KOPT-K1 (cell line): ENCODE data around the gene LAMC2.

ENCODE experiments used
- H3K27ac ChIP-seq: fragments of 200-600 bp; sonication (generic); 2 replicates; pipeline ENCODE4 v1.5.1; 2016; ENCODE audit warnings: antibody characterized with exemption, mild to moderate bottlenecking, low read depth, low read length; ENCODE audit not compliant: poor library complexity, severe bottlenecking
- H3K36me3 ChIP-seq: fragments of 200-600 bp; sonication (generic); 2 replicates; pipeline ENCODE4 v1.5.1; 2017; ENCODE audit warnings: antibody characterized with exemption, mild to moderate bottlenecking, low read length, moderate library complexity; ENCODE audit not compliant: insufficient read depth
- H3K9me3 ChIP-seq: fragments of 200-600 bp; sonication (generic); 2 replicates; pipeline ENCODE4 v1.5.1; 2017; ENCODE audit warnings: antibody characterized with exemption, low read length, mild to moderate bottlenecking; ENCODE audit not compliant: insufficient read depth, poor library complexity, severe bottlenecking

Gene LAMC2

DNA sequence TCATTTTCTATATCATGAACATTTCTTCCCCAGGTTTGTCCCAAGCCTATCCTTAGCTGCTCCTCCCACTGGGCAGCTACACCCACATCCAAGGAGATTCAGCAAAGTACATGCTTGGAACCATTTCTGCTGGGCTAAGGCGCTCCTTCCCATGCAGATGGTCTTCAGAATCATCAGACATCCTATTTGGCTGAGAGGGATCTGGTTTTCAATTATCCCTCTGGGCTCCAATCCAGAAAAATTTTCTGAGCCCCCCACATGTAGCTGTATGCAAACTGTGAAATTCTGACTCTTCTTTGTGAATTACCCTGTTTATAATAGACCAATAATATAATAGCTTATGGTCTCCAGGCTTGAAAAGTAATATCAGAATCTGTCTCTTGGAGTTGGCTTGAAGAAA is 99.2 kb downstream of the LAMC2 start:
- Histone ChIP-seq H3K36me3 (no peaks in the 10 kb centered on the region), H3K27ac (no peak overlapping the region), H3K9me3 (no peaks in the 10 kb centered on the region)

DNA sequence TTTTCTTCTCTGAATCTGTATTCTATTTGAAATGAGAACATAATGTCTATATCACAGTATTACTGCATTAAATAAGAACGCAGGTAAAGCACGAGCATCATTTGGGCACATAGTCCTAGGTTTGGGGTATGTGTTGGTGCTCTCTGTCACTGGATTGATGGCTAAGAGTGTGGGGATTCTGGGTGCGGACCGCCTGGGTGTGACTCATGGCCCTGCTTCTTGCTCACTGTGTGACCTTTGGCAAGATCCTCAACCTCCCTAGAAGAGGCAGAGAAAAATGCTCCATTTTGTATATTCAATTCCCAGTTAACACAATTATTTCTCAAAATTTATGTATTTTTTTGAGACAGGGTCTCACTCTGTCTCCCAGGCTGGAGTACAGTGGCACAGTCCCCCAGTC is 99.7 kb downstream of the LAMC2 start:
- H3K27ac ChIP-seq = no peak overlapping the region
- no peaks in the 10 kb centered on the region for H3K9me3 ChIP-seq
- H3K36me3 ChIP-seq = no peaks in the 10 kb centered on the region

DNA sequence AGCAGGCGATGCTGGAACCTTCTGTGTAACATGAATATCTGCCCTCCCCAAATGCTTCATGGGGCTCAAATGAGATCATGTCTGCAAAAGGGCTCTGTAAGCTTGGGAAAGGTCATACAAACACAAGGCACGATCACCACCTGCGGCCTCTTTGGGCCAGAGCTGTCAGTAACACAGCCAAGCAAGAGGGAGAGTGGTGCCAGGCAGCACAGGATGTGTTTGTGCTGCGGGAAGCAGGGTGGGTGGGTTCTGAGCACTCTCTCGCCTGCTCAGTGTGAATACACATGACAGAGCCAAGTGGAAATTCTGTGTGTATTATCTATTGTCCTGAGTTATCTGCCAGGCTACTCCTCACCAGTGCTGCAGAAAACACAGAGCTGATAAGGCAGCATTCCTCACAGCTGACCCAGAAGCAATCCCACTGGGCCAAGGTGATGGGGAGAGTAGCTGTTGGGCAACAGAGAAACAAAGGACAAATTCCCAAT is 101.2 kb downstream of the LAMC2 start:
- Histone ChIP-seq H3K36me3 (no peaks in the 10 kb centered on the region), H3K27ac (no peak overlapping the region), H3K9me3 (no peaks in the 10 kb centered on the region)

DNA sequence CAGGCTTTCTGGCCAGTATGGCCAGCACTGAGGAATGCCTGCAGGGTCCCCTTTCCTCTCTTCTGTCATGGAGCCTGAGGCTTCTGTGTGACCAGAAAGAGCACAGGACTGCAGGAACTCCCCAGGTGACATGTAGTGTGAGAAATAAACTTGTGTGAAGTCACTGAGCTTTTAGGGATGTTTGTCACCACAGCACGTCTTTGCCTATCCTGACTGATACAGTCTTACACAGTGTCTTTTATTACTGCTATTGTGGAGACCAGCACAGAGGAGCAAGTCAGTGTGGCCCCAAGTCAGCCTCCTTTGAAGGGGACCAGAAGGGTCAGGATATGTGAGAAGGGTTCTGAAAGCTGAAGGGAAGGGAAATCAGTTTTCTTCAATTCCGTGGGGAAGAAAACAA is 102.5 kb downstream of the LAMC2 start:
- H3K27ac ChIP-seq = no peak overlapping the region
- no peaks in the 10 kb centered on the region for H3K9me3 ChIP-seq
- H3K36me3 ChIP-seq = no peaks in the 10 kb centered on the region

DNA sequence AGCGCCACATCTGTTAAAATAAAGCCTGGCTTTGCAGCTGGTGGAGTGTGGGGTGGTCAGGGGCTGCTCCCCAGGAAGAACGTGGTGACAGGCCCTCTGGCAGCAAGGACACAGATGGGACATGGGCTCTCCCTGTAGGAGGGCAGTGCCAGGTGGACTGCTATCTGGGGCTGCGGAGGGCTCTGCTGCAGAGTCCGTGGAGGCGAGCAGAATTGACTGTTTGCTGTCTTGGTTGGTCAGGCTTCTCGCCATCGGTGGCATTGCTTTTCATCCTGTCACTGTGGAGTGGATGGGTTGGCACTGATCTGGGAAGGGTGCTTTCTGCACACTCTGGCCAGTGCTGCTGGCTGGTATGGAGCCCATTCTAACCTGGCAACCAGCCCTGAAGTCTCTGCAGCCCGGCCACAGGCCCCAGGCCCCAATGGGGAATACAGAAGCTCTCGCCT is 103.0 kb downstream of the LAMC2 start:
- H3K36me3 ChIP-seq = no peaks in the 10 kb centered on the region
- H3K27ac ChIP-seq = no peak overlapping the region
- no peaks in the 10 kb centered on the region for H3K9me3 ChIP-seq

DNA sequence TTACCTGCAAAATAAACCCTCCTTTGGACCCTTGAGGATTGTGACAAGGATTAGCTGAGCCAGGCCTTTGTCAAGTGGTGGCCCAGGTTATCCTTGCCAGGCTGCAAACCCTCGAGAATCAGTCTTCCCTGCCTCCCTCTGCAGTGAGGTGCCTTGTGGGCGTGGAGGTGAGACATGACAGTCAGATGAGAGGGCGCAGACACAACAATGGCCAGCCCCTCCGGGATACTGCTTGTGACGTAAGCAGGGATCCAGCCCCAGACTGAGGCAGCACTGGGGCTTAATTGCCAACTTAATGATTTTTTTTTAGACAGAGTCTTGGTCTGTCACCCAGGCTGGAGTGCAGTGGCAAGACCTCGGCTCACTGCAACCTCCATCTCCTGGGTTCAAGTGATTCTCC is 104.6 kb downstream of the LAMC2 start:
- H3K9me3 ChIP-seq = no peaks in the 10 kb centered on the region

DNA sequence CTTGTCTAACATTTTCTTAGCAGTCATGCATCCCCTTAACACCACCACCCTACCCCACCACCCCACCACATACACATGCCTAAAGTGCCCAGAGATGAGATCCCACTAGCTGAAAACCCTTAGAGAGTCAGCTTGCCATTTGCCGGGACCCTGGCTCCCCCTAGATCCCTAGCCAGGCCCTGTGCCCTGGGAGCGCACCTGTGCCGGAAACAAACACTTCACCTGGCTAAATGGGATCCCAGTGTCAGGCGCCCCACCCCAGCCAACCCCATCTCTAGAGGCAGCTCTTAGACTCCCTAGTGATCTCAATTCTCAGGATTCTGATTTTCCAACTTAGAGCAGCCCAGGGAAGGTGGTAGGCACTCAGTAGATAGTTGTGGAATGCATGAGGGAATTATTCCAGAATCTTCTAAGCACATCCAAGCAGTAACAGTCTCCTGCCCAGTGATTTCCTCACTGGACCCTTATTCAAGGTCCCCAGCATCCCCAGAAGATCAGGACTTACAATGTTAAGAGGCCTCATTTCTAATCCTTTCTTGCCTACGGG is 105.2 kb downstream of the LAMC2 start:
- H3K9me3 ChIP-seq = no peaks in the 10 kb centered on the region
- H3K36me3 ChIP-seq = no peaks in the 10 kb centered on the region
- no peak overlapping the region for H3K27ac ChIP-seq

More for the DNA sequence above, 104.6 kb downstream of the LAMC2 start:
- Histone ChIP-seq H3K27ac (no peak overlapping the region), H3K36me3 (no peaks in the 10 kb centered on the region)

DNA sequence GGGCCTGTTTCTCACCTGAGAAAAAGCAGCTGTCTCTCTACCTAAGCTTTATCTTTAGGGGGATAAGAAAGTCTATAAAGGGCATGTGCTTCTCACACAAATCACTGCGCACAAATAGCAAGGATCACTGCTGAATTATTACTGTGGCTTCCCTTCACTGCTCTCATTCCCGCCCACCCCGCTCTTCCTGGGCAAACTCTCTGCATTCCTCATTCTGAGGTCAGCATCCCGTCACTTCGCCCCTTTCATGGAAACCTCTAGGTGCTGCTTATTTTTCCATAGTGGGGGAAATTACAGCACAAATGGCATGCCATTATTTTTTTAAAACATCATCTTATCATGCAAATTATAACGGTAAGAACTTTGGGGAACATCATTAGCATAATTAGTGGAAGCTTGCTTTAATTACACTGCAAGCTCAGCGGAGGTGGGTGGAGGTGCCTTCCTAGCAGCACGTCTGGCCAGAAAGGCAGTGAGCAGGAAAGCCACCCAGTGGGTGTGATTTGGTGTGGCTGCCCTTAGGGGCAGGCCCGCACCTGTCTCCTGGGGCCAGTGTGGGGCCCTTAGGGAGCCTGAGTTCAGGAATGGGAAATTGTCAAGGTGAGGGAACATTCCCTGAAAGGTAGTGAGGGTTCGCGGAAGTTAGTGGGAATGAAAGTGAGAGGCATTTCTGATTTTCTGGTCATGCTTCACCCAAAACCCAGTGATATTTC is 105.9 kb downstream of the LAMC2 start:
- H3K9me3 ChIP-seq = no peaks in the 10 kb centered on the region
- H3K27ac ChIP-seq = no peak overlapping the region
- no peaks in the 10 kb centered on the region for H3K36me3 ChIP-seq

DNA sequence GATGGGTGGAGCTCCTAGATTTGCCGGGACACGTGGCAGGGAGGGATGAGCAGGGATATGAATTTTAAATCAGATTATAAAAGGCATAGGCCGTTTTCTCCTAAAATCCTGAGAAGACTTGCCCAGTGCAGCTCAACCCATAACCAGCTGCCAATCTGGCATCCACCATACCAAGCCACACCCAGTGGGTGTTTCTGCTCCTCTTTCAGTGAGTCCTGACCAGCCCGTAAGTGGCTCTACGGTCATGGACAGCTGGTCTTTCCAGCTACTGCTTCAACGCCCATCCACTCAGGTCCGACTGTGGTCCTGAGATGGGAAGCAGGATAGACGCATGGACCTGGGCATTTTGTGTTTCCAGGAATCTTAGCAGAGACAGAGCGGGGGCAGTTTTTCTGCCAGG is 107.2 kb downstream of the LAMC2 start:
- no peak overlapping the region for H3K27ac ChIP-seq
- H3K9me3 ChIP-seq = no peaks in the 10 kb centered on the region
- no peaks in the 10 kb centered on the region for H3K36me3 ChIP-seq

DNA sequence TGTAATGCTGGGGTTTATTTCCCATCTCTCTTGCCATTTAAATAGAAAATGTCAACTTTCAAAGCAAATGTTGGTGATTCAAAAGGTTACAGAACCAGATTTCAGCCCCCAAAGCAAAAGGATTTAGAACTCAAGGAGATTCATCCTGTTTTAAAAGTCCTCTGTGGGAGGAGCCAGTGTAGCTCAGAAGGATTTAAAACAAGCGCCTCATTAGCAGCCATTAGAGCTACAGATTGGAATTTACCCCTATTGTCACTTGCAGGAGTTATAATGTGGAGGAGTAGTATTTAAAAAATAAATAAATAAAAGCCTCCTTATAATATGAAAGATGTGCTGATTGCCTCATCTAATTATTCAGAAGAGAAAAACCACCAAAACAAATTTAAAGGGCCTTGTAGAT is 107.8 kb downstream of the LAMC2 start:
- Histone ChIP-seq H3K36me3 (no peaks in the 10 kb centered on the region), H3K27ac (no peak overlapping the region), H3K9me3 (no peaks in the 10 kb centered on the region)
